Hindlimb muscle (tissue), 1 donor: ENCODE measurements around the gene TEDC2. TPM values are rescaled to one million over a fixed set of nuclear protein-coding genes. Genes with fewer than 3 reads are reported as not detected.
A peak's percentile ranks its signal among the peaks of the same experiment; 100 is the strongest.
"Not testable (repeated sequence)": the region's sequence is repeated elsewhere in the genome, so short reads cannot be mapped to it uniquely, and the experiment has no call there.

Experiments used
- DNase-seq: peaks from one replicate; pipeline ENCODE4 v3.0.0-alpha.2; 2013
- polyA plus RNA-seq: library from polyadenylated mRNA; unstranded; fragments of 120-200 nt; gene quantifications from one replicate; pipeline ENCODE4 v1.2.1, GENCODE V29; 2013; ENCODE audit not compliant: insufficient read length

Gene TEDC2
- 5.6 TPM for polyA plus RNA-seq

GRCh38 chr16:2459647-2460390 lies at the start of gene TEDC2:
Gene TEDC2 (plus strand): TSS chr16:2460109. CDS start chr16:2460145, 36 bp downstream.
- DNase-seq = peak; percentile 95

GRCh38 chr16:2415085-2415484 lies 44.8 kb upstream of the TEDC2 start:
- DNase-seq = no peak

GRCh38 chr16:2420035-2420434 lies 39.9 kb upstream of the TEDC2 start:
- DNase-seq = no peak

GRCh38 chr16:2422123-2422867 lies 37.6 kb upstream of the TEDC2 start:
- no peak for DNase-seq

GRCh38 chr16:2424061-2425007 lies 35.6 kb upstream of the TEDC2 start:
- no peak for DNase-seq

- no peak for DNase-seq
These were observed 34.8 kb upstream of the TEDC2 start for GRCh38 chr16:2425008-2425518.

- DNase-seq = no peak
These were observed 34.0 kb upstream of the TEDC2 start for GRCh38 chr16:2425825-2426430.

GRCh38 chr16:2426941-2427361 lies 33.0 kb upstream of the TEDC2 start:
- no peak for DNase-seq

GRCh38 chr16:2427526-2427925 lies 32.4 kb upstream of the TEDC2 start:
- DNase-seq = no peak

GRCh38 chr16:2428051-2428783 lies 31.7 kb upstream of the TEDC2 start:
- DNase-seq = peak; percentile 49

GRCh38 chr16:2428784-2429033 lies 31.2 kb upstream of the TEDC2 start:
- DNase-seq = no peak

- DNase-seq = peak; percentile 98
These were observed 30.7 kb upstream of the TEDC2 start, which contains the start of gene CCNF for GRCh38 chr16:2429034-2429770. Gene CCNF (plus strand): TSS chr16:2429447. CDS start chr16:2429482, 35 bp downstream.

GRCh38 chr16:2429771-2430663 lies 29.9 kb upstream of the TEDC2 start:
- no peak for DNase-seq

- no peak for DNase-seq
These were observed 27.6 kb upstream of the TEDC2 start for GRCh38 chr16:2432286-2432685.

GRCh38 chr16:2432801-2433505 lies 27.0 kb upstream of the TEDC2 start:
- DNase-seq = no peak

GRCh38 chr16:2435236-2435635 lies 24.7 kb upstream of the TEDC2 start:
- DNase-seq = not testable (repeated sequence)

GRCh38 chr16:2436110-2436509 lies 23.8 kb upstream of the TEDC2 start:
- DNase-seq = no peak

- DNase-seq = no peak
These were observed 22.7 kb upstream of the TEDC2 start for GRCh38 chr16:2437032-2437790.
